OCI-LY3 (cell line): ENCODE data around the gene F13A1.

ENCODE experiments used
- EZH2phosphoT487 ChIP-seq: fragments of 200-600 bp; shearing (Covaris generic); IDR thresholded peaks from 2 replicates; pipeline ENCODE4 v1.6.1; 2018; ENCODE audit warnings: antibody characterized with exemption, mixed run types, low read depth
- TF ChIP-seq, protein P1 (sequence below): fragments of 200-600, 300-600 bp; sonication (generic); IDR thresholded peaks from 2 replicates; pipeline ENCODE4 v1.5.1; 2014; ENCODE audit warnings: antibody characterized with exemption, low read length, low read depth

DNA sequence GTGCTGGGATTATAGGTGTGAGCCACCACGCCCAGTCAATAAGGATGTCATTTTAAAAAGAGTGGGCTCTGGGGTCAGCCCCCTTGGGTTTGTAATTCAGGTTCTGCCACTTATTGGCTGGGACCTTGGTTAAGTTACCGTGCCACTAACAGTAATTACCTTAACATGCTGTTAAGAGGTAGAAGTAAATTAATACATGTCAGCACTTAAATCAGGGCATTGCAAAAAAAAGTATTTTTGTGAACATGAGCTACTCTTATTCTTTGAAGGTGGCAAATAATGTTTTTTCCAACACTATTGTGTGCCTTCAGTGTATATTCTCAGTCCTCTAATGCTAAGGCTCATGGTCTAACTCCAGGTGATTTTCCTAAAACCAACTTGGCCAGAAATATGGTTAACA lies 109.5 kb downstream of the F13A1 start:
- TF ChIP-seq, protein P1, sequence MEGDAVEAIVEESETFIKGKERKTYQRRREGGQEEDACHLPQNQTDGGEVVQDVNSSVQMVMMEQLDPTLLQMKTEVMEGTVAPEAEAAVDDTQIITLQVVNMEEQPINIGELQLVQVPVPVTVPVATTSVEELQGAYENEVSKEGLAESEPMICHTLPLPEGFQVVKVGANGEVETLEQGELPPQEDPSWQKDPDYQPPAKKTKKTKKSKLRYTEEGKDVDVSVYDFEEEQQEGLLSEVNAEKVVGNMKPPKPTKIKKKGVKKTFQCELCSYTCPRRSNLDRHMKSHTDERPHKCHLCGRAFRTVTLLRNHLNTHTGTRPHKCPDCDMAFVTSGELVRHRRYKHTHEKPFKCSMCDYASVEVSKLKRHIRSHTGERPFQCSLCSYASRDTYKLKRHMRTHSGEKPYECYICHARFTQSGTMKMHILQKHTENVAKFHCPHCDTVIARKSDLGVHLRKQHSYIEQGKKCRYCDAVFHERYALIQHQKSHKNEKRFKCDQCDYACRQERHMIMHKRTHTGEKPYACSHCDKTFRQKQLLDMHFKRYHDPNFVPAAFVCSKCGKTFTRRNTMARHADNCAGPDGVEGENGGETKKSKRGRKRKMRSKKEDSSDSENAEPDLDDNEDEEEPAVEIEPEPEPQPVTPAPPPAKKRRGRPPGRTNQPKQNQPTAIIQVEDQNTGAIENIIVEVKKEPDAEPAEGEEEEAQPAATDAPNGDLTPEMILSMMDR = no peak
- TF ChIP-seq EZH2phosphoT487 = no peak
